Neural cell (in vitro differentiated cells): ENCODE data around the gene UBL4A. TPM values are rescaled to one million over a fixed set of nuclear protein-coding genes. Genes with fewer than 3 reads are reported as not detected.
A peak's percentile ranks its signal among the peaks of the same experiment; 100 is the strongest.

ENCODE experiments used
- H2AFZ ChIP-seq: fragments of 200-600, 300-800 bp; sonication (generic), shearing (Covaris generic); 2 replicates; pipeline ENCODE4 v1.6.0; 2014; ENCODE audit warnings: low read depth, mild to moderate bottlenecking, antibody characterized with exemption, low read length, moderate library complexity
- H3F3A ChIP-seq: fragments of 200-600 bp; shearing (Covaris generic); 2 replicates; pipeline ENCODE4 v1.6.1; 2016; ENCODE audit warnings: mild to moderate bottlenecking, moderate library complexity, mixed read lengths, antibody characterized with exemption, low read length; ENCODE audit not compliant: insufficient read depth, poor library complexity, severe bottlenecking
- H3K27ac ChIP-seq: fragments of 200-600, 300-800 bp; sonication (generic), shearing (Covaris generic); 2 replicates; pipeline ENCODE4 v1.5.1; 2014; ENCODE audit warnings: mild to moderate bottlenecking, low read length, moderate library complexity
- H3K27me3 ChIP-seq: fragments of 300-800, 200-600 bp; sonication (generic), shearing (Covaris generic); 2 replicates; pipeline ENCODE4 v1.6.0; 2014; ENCODE audit warnings: mild to moderate bottlenecking, low read depth, low read length, moderate library complexity; ENCODE audit not compliant: insufficient read depth
- H3K36me3 ChIP-seq: fragments of 300-800, 200-600 bp; sonication (generic), shearing (Covaris generic); 2 replicates; pipeline ENCODE4 v1.5.1; 2014; ENCODE audit warnings: mild to moderate bottlenecking, antibody characterized with exemption, low read length, moderate library complexity; ENCODE audit not compliant: insufficient read depth
- H3K4me2 ChIP-seq: fragments of 300-800, 200-600 bp; sonication (generic), shearing (Covaris generic); 2 replicates; pipeline ENCODE4 v1.6.0; 2014; ENCODE audit warnings: mild to moderate bottlenecking, low read length
- H3K4me3 ChIP-seq: fragments of 300-800, 200-600 bp; sonication (generic), shearing (Covaris generic); 2 replicates; pipeline ENCODE4 v1.5.1; 2014; ENCODE audit warnings: mild to moderate bottlenecking, low read length, moderate library complexity
- H3K79me2 ChIP-seq: fragments of 200-600 bp; shearing (Covaris generic); replicated peaks from 2 replicates; pipeline ENCODE4 v1.6.0; 2014; ENCODE audit warnings: mild to moderate bottlenecking, low read length, moderate library complexity; ENCODE audit not compliant: insufficient read depth
- H3K9ac ChIP-seq: fragments of 300-800, 200-600 bp; sonication (generic), shearing (Covaris generic); 2 replicates; pipeline ENCODE4 v1.6.1; 2016; ENCODE audit warnings: mild to moderate bottlenecking, low read length, mixed read lengths
- H3K9me2 ChIP-seq: fragments of 200-600 bp; shearing (Covaris generic); 2 replicates; pipeline ENCODE4 v1.6.1; 2016; ENCODE audit warnings: mild to moderate bottlenecking, low read length, mixed read lengths; ENCODE audit not compliant: insufficient read depth
- H3K9me3 ChIP-seq: fragments of 200-600, 300-800 bp; sonication (generic), shearing (Covaris generic); 2 replicates; pipeline ENCODE4 v1.6.1; 2016; ENCODE audit warnings: mild to moderate bottlenecking, mixed run types, low read length, moderate library complexity, mixed read lengths
- H4K20me1 ChIP-seq: fragments of 200-600 bp; shearing (Covaris generic); 2 replicates; pipeline ENCODE4 v1.6.1; 2016; ENCODE audit warnings: mild to moderate bottlenecking, mixed run types; ENCODE audit not compliant: insufficient read depth
- EP300 ChIP-seq: fragments of 450-650 bp; conservative IDR thresholded peaks from 2 replicates; pipeline ENCODE4 v1.6.1; 2014; ENCODE audit warnings: antibody characterized with exemption, mild to moderate bottlenecking, moderate library complexity; ENCODE audit not compliant: poor library complexity, severe bottlenecking
- EZH2 ChIP-seq: fragments of 200-600, 300-800 bp; shearing (Covaris generic), sonication (generic); IDR thresholded peaks from 2 replicates; pipeline ENCODE4 v1.6.1; 2014; ENCODE audit warnings: antibody characterized with exemption, low read length, borderline replicate concordance, mild to moderate bottlenecking; ENCODE audit not compliant: insufficient read depth, poor library complexity, severe bottlenecking
- MXI1 ChIP-seq: fragments of 450-650 bp; conservative IDR thresholded peaks from 2 replicates; pipeline ENCODE4 v1.6.1; 2014; ENCODE audit warnings: antibody characterized with exemption, mild to moderate bottlenecking; ENCODE audit not compliant: poor library complexity, severe bottlenecking
- POLR2AphosphoS5 ChIP-seq: IDR thresholded peaks from 2 replicates; pipeline ENCODE4 v1.6.1; 2012
- RAD21 ChIP-seq: fragments of 450-650 bp; conservative IDR thresholded peaks from 2 replicates; pipeline ENCODE4 v1.6.1; 2014; ENCODE audit warnings: antibody characterized with exemption, mild to moderate bottlenecking, moderate library complexity
- SMC3 ChIP-seq: fragments of 450-650 bp; conservative IDR thresholded peaks from 2 replicates; pipeline ENCODE4 v1.6.1; 2014; ENCODE audit warnings: antibody characterized with exemption, mild to moderate bottlenecking, moderate library complexity; ENCODE audit not compliant: poor library complexity
- TAF1 ChIP-seq: IDR thresholded peaks from 2 replicates; pipeline ENCODE4 v1.6.1; 2012; ENCODE audit warnings: low read depth
- polyA plus RNA-seq: library from polyadenylated mRNA; depleted of rRNA; stranded (reverse); fragments of >200 nt; gene quantifications from 2 replicates; pipeline ENCODE4 v1.2.3, GENCODE V29; 2014
- TF ChIP-seq, protein P1 (sequence below): fragments of 450-650 bp; IDR thresholded peaks from 2 replicates; pipeline ENCODE4 v1.5.1; 2014; ENCODE audit warnings: antibody characterized with exemption, mild to moderate bottlenecking, moderate library complexity; ENCODE audit not compliant: poor library complexity, severe bottlenecking
- TF ChIP-seq, protein P2 (sequence below): IDR thresholded peaks from 2 replicates; pipeline ENCODE4 v1.6.1; 2012; ENCODE audit warnings: borderline replicate concordance

Gene UBL4A
- polyA plus RNA-seq, 1 donor from 2014 or later, result 28.5 TPM

DNA sequence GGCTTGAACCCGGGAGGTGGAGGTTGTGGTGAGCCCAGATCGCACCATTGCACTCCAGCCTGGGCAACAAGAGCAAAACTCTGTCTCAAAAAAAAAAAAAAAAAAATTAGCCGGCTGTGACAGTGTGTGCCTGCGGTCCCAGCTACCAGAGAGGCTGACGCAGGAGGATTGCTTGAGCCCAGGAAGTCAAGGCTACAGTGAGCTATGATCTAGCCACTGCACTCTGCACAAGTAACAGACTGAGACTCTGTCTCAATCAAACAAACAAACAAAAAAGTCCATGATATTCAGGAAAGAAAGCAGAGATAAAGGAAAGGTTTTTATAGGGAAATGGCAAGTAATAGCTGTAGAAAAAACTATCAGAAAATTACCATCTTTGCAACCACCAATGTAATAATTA lies 5.2 kb downstream of the UBL4A start:
- no peaks in the 10 kb centered on the region for H3F3A ChIP-seq
- no peak overlapping the region for H3K27ac ChIP-seq
- no peaks in the 10 kb centered on the region for H3K27me3 ChIP-seq
- H3K9me3 ChIP-seq, result no peaks in the 10 kb centered on the region
- H3K79me2 ChIP-seq, result no peaks in the 10 kb centered on the region
- H3K36me3 ChIP-seq, result no peaks in the 10 kb centered on the region
- H3K4me2 ChIP-seq, result no peak overlapping the region
- H2AFZ ChIP-seq, result no peak overlapping the region
- no peak overlapping the region for H3K4me3 ChIP-seq
- no peaks in the 10 kb centered on the region for H3K9me2 ChIP-seq
- H3K9ac ChIP-seq, result no peak overlapping the region
- TF ChIP-seq, protein P1, sequence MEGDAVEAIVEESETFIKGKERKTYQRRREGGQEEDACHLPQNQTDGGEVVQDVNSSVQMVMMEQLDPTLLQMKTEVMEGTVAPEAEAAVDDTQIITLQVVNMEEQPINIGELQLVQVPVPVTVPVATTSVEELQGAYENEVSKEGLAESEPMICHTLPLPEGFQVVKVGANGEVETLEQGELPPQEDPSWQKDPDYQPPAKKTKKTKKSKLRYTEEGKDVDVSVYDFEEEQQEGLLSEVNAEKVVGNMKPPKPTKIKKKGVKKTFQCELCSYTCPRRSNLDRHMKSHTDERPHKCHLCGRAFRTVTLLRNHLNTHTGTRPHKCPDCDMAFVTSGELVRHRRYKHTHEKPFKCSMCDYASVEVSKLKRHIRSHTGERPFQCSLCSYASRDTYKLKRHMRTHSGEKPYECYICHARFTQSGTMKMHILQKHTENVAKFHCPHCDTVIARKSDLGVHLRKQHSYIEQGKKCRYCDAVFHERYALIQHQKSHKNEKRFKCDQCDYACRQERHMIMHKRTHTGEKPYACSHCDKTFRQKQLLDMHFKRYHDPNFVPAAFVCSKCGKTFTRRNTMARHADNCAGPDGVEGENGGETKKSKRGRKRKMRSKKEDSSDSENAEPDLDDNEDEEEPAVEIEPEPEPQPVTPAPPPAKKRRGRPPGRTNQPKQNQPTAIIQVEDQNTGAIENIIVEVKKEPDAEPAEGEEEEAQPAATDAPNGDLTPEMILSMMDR, result no peak
- no peaks in the 10 kb centered on the region for H4K20me1 ChIP-seq

DNA sequence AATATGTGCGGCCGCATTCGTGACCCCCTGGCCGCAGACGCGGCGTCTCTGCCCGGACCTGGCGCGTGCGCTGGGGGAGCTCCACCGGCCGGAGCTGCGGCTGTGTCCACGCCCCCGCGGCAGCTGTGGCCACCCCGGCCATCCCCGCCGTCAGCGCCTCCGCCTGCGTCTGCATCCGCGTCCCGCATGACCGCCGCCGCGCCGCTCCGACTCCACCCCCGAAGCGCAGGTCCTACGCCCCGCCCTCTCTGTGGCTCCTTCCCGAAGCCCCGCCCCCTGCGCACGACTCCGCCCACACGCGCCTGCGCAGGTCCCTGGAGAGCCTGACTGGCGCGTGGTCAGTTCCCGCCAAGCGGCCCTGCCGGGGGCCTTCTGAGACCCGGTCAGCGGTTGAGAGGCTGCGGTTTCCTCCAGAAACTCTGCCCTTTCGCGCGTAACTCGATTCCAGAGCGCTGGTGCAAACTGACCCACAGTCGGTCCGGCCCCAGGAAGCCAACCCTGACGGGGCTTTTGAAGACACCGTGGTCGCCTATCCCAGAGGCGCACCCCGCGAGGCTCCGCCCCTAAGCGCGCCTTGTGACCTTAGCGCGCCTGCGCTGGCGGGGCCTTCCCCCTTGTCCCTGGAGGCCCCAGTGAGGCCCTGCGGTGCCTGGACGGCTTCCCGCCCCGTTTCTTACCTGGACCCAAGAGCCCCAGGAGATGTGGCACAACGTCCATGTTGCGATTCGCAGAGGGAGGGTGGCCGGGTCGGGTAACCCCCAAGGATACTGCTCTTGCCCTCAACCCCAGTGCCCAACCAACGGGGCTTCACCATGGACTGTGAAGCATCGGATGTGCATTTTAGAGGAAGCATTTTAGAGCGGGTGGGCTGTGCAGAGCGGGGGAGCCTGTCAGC lies 7.4 kb downstream of the UBL4A start, which contains the start of gene LAGE3:
Gene LAGE3, minus strand, starts transcription at position 554 of the 895 bp plus-strand sequence. Its CDS starts 366 bp downstream, at position 188.
- no peak within 1 kb of the TSS for H3K4me2 ChIP-seq
- no peaks in the 10 kb centered on the region for H3K9me3 ChIP-seq
- H3K4me3 ChIP-seq, result peak within 1 kb of the TSS; percentile 68
- H3K27me3 ChIP-seq, result no peaks in the 10 kb centered on the region
- no peaks in the 10 kb centered on the region for H3K9me2 ChIP-seq
- no peaks in the 10 kb centered on the region for H3F3A ChIP-seq
- no peak within 1 kb of the TSS for H2AFZ ChIP-seq
- no peaks in the 10 kb centered on the region for H3K36me3 ChIP-seq
- H3K9ac ChIP-seq, result peak within 1 kb of the TSS; percentile 69
- TF ChIP-seq POLR2AphosphoS5, result peak; percentile 73
- TF ChIP-seq MXI1, result peak; percentile 53
- TF ChIP-seq SMC3, result no peak
- H4K20me1 ChIP-seq, result no peaks in the 10 kb centered on the region
- peak within 1 kb of the TSS; percentile 20 for H3K27ac ChIP-seq
- no peaks in the 10 kb centered on the region for H3K79me2 ChIP-seq

DNA sequence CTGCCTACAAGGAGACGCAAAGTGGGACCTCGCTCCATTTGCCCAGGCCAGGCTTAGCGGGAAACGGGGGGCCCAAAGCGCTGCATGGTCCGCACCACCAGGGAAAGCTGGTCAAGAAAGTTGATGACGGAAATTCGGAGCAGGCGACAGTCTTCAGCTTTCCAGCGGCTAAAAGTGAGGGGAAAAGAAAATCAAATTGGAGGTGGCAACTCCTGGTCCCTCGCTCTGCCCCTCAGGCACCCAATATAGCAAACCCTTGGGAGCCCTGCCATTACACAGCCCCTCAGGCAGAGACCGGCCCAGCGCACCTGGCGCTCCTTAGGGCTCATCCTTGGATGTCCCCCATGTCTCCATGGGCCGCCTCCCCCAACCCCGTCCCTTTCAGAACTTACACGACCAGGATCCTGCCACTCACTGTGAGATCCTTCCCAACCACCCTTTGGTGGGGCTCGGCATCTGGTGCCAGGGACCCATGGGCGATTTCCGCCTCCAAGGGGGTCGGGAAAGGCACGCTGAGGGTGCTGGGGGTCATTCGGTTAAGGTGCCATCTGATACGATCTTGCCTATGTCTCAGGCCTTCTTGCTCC lies 8.4 kb downstream of the UBL4A start:
- no peaks in the 10 kb centered on the region for H3K79me2 ChIP-seq
- H3K9me3 ChIP-seq, result no peaks in the 10 kb centered on the region
- peak overlapping the region; percentile 69 for H3K9ac ChIP-seq
- H3K27me3 ChIP-seq, result no peaks in the 10 kb centered on the region
- peak overlapping the region; percentile 68 for H3K4me3 ChIP-seq
- H3F3A ChIP-seq, result no peaks in the 10 kb centered on the region
- H3K9me2 ChIP-seq, result no peaks in the 10 kb centered on the region
- H3K36me3 ChIP-seq, result no peaks in the 10 kb centered on the region
- no peak overlapping the region for H3K4me2 ChIP-seq
- H4K20me1 ChIP-seq, result no peaks in the 10 kb centered on the region
- H2AFZ ChIP-seq, result no peak overlapping the region
- TF ChIP-seq, protein P2, sequence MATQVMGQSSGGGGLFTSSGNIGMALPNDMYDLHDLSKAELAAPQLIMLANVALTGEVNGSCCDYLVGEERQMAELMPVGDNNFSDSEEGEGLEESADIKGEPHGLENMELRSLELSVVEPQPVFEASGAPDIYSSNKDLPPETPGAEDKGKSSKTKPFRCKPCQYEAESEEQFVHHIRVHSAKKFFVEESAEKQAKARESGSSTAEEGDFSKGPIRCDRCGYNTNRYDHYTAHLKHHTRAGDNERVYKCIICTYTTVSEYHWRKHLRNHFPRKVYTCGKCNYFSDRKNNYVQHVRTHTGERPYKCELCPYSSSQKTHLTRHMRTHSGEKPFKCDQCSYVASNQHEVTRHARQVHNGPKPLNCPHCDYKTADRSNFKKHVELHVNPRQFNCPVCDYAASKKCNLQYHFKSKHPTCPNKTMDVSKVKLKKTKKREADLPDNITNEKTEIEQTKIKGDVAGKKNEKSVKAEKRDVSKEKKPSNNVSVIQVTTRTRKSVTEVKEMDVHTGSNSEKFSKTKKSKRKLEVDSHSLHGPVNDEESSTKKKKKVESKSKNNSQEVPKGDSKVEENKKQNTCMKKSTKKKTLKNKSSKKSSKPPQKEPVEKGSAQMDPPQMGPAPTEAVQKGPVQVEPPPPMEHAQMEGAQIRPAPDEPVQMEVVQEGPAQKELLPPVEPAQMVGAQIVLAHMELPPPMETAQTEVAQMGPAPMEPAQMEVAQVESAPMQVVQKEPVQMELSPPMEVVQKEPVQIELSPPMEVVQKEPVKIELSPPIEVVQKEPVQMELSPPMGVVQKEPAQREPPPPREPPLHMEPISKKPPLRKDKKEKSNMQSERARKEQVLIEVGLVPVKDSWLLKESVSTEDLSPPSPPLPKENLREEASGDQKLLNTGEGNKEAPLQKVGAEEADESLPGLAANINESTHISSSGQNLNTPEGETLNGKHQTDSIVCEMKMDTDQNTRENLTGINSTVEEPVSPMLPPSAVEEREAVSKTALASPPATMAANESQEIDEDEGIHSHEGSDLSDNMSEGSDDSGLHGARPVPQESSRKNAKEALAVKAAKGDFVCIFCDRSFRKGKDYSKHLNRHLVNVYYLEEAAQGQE, result no peak
- no peak for TF ChIP-seq SMC3
- TF ChIP-seq RAD21, result no peak
- TF ChIP-seq TAF1, result no peak
- no peak for TF ChIP-seq MXI1
- TF ChIP-seq EP300, result no peak
- TF ChIP-seq, protein P1, result no peak
- TF ChIP-seq EZH2, result no peak
- TF ChIP-seq POLR2AphosphoS5, result no peak
- H3K27ac ChIP-seq, result no peak overlapping the region
